HK-2 (cell line): ENCODE data around the gene UBXN11.

Experiments
- DNase-seq: peaks from one replicate; pipeline ENCODE4 v3.0.0-alpha.2; 2018; ENCODE audit not compliant: unreplicated experiment

Gene UBXN11

GRCh38 chr1:26268290-26269197 lies 37.9 kb downstream of the UBXN11 start:
- DNase-seq: no peak

GRCh38 chr1:26265405-26265804 lies 41.0 kb downstream of the UBXN11 start:
- no peak for DNase-seq

GRCh38 chr1:26263212-26263611 lies 43.2 kb downstream of the UBXN11 start:
- DNase-seq: no peak

GRCh38 chr1:26259578-26259977 lies 46.9 kb downstream of the UBXN11 start:
- DNase-seq: no peak

- no peak for DNase-seq
These were observed 47.4 kb downstream of the UBXN11 start for GRCh38 chr1:26259005-26259404.

- DNase-seq: no peak
These were observed 49.2 kb downstream of the UBXN11 start for GRCh38 chr1:26257222-26257621.

GRCh38 chr1:26254404-26254803 lies 52.0 kb downstream of the UBXN11 start:
- DNase-seq: no peak

- no peak for DNase-seq
These were observed 53.7 kb downstream of the UBXN11 start for GRCh38 chr1:26252718-26253117.

GRCh38 chr1:26239936-26240335 lies 66.5 kb downstream of the UBXN11 start:
- no peak for DNase-seq

GRCh38 chr1:26237230-26237966 lies 69.0 kb downstream of the UBXN11 start:
- DNase-seq: no peak

- DNase-seq: peak; percentile 6
These were observed 71.6 kb downstream of the UBXN11 start for GRCh38 chr1:26234644-26235370.

- peak; percentile 99 for DNase-seq
These were observed 72.4 kb downstream of the UBXN11 start, which contains the start of gene CEP85 for GRCh38 chr1:26233903-26234643. TSS of gene CEP85 (plus strand) at chr1:26234200. CDS start at chr1:26239784, 5,584 bp downstream.
